GM12801 (cell line): ENCODE results near the gene MTMR4.

ENCODE experiments used
- CTCF ChIP-seq: IDR thresholded peaks from one replicate; pipeline ENCODE4 v1.5.1; 2011; ENCODE audit warnings: control low read depth; ENCODE audit not compliant: insufficient read length; ENCODE audit errors: extremely low read depth

Gene MTMR4

GRCh38 chr17:58525239-58525638, 10.8 kb upstream of the MTMR4 start:
- TF ChIP-seq CTCF, result no peak

GRCh38 chr17:58521680-58522079, 7.2 kb upstream of the MTMR4 start:
- TF ChIP-seq CTCF, result no peak

- TF ChIP-seq CTCF, result no peak
Observed at GRCh38 chr17:58520843-58521430, 6.5 kb upstream of the MTMR4 start.

GRCh38 chr17:58517928-58518609, 3.6 kb upstream of the MTMR4 start:
- no peak for TF ChIP-seq CTCF

GRCh38 chr17:58517378-58517927, 3.0 kb upstream of the MTMR4 start:
- TF ChIP-seq CTCF, result no peak

- TF ChIP-seq CTCF, result no peak
Observed at GRCh38 chr17:58516644-58517377, 2.4 kb upstream of the MTMR4 start.

- TF ChIP-seq CTCF, result no peak
Observed at GRCh38 chr17:58515286-58515685, 848 bp upstream of the MTMR4 start.
